GM12801 (cell line): Measurements from ENCODE around the gene NET1.

Source experiments
- CTCF ChIP-seq: IDR thresholded peaks from one replicate; pipeline ENCODE4 v1.5.1; 2011; ENCODE audit warnings: control low read depth; ENCODE audit not compliant: insufficient read length; ENCODE audit errors: extremely low read depth

Gene NET1

GRCh38 chr10:5373307-5373706 lies 39.0 kb upstream of the NET1 start:
- TF ChIP-seq CTCF, result no peak

- no peak for TF ChIP-seq CTCF
These were observed 38.3 kb upstream of the NET1 start for GRCh38 chr10:5373891-5374611.

GRCh38 chr10:5376450-5376849 lies 35.9 kb upstream of the NET1 start:
- TF ChIP-seq CTCF, result no peak

- no peak for TF ChIP-seq CTCF
These were observed 31.2 kb upstream of the NET1 start for GRCh38 chr10:5381187-5381586.

- TF ChIP-seq CTCF, result no peak
These were observed 27.1 kb upstream of the NET1 start for GRCh38 chr10:5385224-5385623.

- TF ChIP-seq CTCF, result no peak
These were observed 25.2 kb upstream of the NET1 start for GRCh38 chr10:5387169-5387568.

- no peak for TF ChIP-seq CTCF
These were observed 21.7 kb upstream of the NET1 start for GRCh38 chr10:5390607-5391205.
